Right lung (tissue), 5 donors: ENCODE data around the gene BANP. TPM values are rescaled to one million over a fixed set of nuclear protein-coding genes. Genes with fewer than 3 reads are reported as not detected.
"Not testable (repeated sequence)": the region's sequence is repeated elsewhere in the genome, so short reads cannot be mapped to it uniquely, and the experiment has no call there.

Experiments
- DNase-seq, 2 donors: peaks; one replicate each; pipeline ENCODE4 v3.0.0-alpha.2; 2013
- polyA plus RNA-seq, 5 donors: library from polyadenylated mRNA; unstranded; fragments of 120-200 nt; gene quantifications; one replicate each; pipeline versions ENCODE4 v1.2.1 to v1.2.3, GENCODE V29; 2013; ENCODE audit warnings: inconsistent platforms in 1 of 5, low replicate concordance in 1 of 5; ENCODE audit not compliant: insufficient read length in 5 of 5, insufficient read depth in 1 of 5

Gene BANP
- polyA plus RNA-seq, 5 donors, result 18.3 to 27.2 (median 26.3) TPM

DNA sequence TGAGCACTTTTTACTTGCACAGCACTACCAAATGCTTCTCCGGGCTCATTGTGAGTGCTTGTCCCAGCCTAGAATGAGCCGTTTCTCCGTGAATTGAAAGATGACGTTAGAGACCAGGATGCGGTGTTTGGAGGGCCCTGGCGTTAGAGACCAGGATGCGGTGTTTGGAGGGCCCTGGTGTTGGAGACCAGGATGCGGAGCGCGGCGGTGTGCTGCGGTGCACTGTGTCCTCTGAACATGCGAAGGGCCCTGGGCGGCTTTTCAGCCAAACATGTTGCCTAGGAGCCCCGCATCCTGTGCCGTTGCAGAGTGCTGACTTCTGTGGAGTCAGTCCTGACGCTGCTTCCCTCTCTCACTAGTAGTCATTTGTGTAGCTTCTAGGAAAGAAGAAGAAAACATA lies 42.7 kb downstream of the BANP start:
- no peak for DNase-seq

DNA sequence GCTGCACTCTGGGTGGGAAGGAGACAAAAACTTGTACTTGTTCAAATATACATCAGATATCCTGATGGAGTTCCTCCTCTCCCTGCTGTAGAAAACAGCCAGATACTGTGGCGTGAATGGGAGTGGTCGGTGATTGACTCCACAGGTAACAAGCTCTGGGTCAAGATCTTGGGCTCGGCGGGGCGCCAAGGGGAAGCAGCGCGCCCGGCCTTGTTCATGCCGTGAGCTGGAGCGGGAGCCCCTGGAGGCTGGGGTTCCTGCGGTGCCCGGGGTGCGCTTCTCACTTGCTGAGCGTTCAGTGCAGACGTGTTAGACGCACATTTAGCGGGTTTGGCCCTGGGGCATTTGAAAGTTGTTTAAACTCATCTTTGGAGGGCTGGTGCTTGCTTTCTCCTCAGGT lies 44.4 kb downstream of the BANP start:
- DNase-seq, result no peak

DNA sequence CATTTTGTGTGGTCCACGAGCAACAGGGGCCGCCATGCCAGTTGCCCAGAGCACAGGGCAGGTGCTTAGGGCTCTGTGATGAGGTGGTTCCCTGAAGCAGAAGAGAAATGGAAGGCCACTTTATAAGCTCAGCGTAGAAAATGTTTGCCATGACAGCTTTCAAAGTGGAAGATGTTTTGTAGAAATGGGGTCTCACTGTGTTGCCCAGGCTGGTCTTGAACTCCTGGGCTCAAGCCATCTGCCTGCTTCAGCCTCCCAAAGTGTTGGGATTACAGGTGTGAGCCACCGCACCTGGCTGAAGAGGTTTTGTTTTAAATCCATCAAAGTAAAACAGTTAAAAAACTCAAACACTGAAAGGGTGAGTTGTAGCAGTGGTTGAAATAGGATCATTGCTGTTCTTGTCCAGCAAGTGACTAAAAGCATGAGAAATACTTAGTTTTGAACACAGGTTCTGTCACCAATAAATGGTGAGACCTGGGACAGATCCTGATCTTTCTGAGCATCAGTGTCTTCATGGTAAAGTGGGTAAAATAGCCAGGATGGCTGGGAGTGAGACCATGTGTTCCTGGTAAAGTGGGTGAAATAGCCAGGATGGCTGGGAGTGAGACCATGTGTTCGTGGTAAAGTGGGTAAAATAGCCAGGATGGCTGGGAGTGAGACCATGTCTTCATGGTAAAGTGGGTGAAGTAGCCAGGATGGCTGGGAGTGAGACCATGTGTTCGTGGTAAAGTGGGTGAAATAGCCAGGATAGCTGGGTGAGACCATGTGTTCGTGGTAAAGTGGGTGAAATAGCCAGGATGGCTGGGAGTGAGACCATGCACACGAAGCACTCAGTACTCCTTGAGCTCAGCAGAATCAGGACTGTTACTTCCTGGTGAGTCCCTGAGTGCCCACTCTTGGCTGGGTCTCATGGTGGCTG lies 46.0 kb downstream of the BANP start:
- no peak for DNase-seq

DNA sequence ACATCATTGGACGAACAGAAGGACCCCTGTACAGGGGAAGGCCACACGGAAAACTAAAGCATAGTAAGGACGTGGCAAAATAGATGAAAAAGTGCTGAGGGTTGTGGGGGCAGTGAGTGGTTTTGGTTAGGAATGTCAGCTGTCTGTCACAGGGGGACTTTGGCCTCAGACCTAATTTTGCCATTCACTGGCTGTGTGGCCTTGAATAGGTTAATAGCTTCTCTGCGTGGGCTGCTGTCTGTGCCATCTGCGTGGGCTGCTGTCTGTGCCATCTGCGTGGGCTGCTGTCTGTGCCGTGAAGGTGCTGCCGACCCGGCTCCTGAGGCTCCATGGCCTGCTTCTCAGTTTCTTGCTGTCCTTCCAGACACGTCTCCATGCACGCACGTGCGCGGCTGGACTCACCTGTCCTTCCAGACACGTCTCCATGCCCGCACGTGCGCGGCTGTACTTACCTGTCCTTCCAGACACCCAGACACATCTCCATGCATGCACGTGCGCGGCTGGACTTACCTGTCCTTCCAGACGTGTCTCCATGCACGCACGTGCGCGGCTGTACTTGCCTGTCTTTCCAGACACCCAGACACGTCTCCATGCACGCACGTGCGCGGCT lies 47.1 kb downstream of the BANP start:
- DNase-seq, result not testable (repeated sequence)

DNA sequence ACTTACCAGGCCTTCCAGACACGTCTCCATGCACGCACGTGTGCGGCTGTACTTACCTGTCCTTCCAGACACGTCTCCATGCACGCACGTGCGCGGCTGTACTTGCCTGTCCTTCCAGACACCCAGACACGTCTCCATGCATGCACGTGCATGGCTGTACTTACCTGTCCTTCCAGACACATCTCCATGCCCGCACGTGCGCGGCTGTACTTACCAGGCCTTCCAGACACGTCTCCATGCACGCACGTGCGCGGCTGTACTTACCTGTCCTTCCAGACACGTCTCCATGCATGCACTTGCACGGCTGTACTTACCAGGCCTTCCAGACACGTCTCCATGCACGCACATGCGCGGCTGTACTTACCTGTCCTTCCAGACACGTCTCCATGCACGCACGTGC lies 47.8 kb downstream of the BANP start:
- DNase-seq, result not testable (repeated sequence)

DNA sequence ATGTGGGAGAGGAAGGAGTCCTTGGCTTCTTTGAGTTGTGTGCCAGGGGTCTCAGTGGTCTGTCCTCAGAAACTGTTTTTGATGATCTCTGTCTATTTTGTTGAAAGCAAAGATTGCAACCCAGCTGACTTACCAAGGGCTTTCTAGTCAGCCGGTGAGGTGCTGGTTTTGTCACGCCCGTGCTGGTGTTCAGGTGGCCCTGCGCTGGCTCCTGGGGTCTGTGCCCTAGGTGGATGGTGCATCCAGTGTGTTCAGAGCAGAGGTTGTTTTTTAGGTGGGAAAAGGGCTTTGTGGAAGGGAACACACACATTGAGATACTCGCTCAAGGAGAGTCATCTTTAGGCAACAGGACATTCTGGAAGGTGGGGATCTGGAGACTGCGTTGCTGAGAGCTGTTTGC lies 51.0 kb downstream of the BANP start:
- DNase-seq, result no peak

DNA sequence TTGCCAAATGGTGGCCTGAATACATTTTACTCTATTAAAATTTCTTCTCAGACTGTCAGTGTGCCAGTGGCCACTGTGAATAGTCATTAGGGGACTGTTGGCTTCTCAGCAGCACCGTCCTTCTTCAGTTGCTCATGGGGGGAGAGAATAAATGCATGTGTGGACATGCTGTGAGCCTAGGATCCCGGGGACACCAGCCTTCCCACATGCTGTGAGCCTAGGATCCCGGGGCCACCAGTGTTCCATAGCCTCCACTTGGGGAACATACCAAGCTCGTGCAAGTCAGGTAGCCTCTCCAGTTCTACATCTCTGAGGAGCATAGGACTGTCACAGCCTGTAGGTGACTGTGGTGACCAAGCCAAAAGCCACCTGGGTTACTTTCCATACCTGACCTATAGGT lies 51.5 kb downstream of the BANP start:
- no peak for DNase-seq

DNA sequence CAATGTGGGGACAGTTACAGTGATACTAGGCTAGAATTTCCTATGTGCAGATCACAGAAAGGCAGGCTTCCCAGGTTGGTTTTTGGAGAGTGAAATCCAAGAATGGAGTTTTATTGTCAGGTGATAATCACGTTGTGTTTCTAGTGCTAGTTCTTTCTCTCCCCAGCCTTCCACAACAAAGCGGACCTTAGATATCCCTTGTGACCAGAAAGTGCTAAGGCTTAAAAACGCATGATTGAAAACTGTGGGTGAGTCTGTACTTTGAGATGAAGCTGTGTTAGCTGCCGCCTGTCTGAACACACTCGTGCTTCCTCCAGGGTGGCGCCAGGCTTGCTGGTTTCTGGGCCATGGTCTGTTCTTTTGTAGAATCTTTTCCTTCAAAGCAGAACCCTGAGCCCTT lies 52.1 kb downstream of the BANP start:
- DNase-seq, result no peak

DNA sequence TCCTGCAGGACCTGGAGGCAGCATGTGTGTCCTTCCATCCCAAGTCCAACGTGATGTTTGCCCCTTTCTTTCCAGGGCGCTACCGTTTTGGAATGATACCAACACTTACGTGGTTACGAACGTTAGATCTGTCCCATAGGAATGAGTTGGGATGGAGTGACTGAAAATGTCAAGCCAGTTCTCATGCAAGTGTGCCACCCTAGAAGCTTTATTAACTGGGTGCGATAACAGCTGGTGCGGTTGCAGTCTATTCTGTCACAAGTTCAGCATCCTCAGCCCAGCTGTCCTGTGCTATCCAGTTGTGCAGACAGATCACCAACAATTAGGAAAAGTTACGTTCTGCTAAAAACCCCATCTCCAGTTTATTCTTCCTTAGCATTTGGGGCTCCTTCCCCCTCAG lies 52.5 kb downstream of the BANP start:
- DNase-seq, result no peak

DNA sequence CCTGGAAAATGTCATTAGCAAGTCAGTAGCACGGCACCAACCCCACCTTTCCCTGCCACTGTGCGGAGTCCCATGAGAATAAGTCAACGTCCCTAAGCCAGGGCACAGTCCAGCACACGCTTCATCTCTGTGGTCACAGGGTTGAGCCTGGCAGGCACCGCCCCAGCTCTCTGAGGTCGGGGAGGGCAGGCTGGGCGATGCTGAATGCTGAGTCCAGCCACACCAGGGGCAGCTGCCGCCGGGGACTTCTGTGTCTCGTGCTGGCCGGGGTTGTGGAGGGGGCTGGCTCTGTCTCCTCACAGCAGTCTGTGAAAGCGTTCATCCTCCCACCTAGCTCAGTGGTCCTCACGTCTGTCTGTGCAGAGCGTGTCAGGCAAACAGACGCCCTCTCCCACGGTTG lies 53.2 kb downstream of the BANP start:
- no peak for DNase-seq

DNA sequence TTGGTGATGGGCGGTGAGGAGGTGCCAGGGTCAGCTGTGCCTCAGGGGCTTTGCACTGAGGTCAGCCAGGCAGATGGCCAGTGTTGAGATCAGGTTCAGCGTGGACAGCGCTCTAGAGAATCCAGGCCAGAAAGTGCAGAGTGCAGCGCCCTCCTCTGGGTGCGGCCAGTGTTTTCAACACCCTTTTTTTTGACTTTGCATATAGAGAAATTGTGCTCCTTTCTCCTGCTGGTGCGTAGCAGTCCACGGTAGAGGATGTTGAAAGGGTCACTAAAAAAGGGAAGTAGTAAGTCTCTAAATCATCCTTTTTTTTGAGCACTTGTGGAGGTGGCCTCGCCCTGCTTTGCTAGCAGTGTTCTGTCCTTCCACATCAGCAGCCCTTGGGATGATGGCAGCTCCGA lies 53.9 kb downstream of the BANP start:
- DNase-seq, result no peak

DNA sequence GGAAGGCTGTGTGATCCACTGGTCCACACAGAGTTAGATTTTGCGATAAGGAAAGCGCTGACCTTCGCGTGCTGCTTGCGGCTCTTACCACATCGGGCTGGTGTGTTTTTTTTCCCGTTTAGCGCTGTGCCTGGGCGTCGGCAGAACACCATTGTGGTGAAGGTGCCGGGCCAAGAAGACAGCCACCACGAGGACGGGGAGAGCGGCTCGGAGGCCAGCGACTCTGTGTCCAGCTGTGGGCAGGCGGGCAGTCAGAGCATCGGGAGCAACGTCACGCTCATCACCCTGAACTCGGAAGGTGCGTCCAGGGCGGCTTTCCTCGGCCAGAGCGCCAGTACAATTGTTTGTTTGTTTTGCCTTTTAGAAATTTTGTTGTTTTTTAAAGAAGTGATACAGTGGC lies 54.7 kb downstream of the BANP start:
- no peak for DNase-seq

DNA sequence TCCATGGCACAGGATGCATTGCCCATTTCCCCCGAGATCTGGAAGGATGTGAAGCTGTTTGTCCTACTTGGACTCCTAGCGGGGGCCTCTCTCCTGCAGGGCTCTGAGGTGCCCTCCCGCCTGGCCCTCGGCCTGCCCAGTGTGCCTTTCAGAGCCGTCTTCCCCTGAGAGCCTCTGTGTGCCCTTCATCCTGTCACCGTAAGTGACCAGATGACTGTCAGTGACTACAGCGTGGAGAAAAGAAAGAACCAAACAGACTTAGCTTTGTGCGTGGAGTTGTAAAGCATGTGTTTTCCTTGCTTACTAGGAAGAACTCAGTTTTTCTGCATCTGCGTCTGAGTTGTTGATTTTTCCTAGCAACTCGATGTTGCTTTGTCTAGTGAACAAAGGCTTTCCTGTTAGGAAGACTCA lies 56.1 kb downstream of the BANP start:
- DNase-seq, result no peak

DNA sequence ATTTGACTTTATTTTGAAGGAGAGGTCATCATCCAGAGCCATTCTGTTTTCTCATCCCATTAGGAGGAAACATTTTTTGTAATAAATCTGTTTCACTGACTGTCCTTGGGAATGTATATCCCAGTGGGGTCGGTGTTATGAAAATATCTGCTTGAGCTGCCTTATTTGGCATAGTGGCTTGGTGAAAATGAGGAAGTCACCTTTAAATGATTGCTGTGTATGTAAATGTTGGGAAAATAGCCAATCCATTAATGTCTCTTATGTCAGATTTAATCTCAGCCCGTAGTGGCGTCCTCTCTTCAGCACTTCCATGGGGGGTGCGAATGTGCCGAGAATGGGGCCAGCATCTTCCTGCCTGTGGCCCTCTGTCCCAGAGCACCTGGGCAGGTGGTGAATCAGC lies 57.6 kb downstream of the BANP start:
- DNase-seq, result no peak

DNA sequence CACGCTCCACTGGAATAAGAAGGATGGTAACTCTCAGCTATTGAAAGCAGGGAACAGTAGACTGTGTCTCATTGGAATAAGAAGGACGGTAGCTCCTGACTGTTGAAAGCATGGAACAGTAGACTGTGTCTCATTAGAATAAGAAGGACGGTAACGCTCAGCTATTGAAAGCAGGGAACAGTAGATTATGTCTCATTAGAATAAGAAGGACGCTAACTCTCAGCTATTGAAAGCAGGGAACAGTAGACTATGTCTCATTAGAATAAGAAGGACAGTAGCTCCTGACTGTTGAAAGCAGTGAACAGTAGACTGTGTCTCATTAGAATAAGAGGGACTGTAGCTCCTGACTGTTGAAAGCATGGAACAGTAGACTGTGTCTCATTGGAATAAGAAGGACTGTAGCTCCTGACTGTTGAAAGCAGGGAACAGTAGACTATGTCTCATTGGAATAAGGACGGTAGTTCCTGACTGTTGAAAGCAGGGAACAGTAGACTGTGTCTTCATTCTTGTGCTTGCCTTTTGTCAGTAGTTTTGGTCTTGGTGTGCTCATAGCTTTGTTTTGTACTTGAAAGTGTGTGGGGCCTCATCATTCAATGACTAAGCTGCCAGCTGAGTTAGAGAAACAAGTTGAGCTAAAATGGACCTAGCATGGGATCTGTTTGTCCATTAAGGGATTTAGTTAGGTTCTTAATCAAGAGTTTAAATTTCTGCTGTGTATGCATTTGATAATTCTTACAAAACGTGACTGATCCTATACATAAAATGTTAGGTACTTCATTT lies 58.5 kb downstream of the BANP start:
- DNase-seq, result no peak

DNA sequence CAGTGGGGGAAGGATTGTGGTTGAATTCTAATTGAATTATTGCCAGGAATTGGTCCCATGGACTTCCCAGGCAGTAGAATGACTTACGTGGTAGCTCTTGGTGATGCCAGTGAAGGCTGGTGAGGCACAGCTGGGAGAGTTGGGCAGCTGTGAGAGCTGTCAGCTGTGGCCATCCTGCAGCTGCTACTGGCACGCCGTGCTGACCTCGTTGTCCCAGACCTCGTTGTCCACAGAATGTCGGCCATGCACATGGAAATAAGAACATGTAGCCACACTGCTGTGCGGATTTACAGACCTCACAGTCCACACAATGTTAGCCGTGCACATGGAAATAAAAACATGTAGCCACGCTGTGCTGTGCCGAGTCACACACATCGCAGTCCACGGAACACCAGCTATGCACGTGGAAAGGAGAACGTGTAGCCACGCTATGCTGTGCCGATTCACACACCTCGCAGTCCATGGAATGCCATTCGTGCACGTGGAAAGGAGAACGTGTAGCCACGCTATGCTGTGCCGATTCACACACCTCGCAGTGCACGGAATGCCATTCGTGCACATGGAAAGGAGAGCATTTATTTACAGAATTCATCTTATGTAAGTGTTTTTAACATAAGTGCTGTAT lies 59.2 kb downstream of the BANP start:
- no peak for DNase-seq

DNA sequence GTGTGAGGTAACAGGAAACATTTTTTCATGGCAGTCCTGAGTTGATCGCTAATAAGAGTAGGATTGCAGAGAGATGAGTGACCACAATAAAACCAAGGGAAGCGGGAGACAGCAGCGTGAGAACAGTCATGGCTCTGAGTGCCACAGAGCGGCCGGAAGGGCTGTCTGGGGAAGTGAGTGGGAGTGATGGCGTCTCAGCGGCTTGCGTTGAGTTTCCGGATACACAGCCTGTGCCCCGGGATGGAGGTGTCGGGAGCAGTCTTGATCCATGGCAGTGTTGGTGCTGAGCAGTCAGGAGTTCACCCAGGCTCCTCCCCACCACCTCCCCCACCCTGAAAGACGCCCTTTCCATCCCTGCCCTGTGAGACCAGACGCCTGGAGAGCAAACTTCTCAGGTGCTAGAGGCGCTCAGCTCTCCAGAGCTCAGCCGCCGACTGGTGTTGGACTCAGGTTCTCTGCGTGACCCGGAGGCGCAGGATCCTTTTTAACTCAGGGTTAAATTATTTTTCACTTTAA lies 59.8 kb downstream of the BANP start:
- DNase-seq, result no peak

DNA sequence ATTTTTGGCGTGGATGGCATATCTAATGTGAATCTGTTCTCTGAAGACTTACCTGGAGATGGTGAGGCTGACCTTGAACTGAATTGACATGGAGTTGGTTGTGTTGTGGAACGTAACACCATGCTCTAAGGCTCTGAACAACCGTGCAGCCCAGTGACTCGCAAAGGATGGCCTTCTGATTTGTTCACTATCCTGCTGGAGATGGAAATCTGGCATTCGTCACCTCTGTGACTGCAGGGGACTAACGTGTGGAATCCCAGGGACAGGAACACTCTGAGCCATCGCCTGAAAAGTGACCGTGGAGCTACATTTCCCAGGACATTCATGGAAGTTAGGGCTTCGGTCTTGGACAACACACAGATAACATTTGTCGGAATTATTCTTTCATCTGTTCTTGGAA lies 61.1 kb downstream of the BANP start:
- no peak for DNase-seq

DNA sequence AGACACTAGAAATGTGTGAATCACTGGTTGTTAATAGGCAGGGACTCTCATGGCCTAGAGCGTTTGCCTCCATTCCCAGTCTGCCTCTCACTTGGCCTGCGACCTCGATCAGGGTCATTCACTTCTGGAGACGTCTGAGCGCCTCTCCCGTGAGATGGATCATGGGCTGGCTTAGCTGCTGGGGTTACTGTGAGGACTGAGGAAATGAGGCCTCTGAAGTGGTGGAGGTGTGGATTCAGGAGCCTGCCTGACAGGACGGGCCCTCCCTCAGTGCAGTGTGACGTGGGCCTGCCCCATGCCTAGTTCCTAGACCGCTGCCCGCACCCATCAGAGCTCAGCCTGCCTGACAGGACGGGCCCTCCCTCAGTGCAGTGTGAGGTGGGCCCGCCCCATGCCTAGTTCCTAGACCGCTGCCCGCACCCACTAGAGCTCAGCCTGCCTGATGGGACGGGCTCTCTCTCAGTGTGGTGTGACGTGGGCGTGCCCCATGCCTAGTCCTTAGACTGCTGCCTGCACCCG lies 61.9 kb downstream of the BANP start:
- no peak for DNase-seq

DNA sequence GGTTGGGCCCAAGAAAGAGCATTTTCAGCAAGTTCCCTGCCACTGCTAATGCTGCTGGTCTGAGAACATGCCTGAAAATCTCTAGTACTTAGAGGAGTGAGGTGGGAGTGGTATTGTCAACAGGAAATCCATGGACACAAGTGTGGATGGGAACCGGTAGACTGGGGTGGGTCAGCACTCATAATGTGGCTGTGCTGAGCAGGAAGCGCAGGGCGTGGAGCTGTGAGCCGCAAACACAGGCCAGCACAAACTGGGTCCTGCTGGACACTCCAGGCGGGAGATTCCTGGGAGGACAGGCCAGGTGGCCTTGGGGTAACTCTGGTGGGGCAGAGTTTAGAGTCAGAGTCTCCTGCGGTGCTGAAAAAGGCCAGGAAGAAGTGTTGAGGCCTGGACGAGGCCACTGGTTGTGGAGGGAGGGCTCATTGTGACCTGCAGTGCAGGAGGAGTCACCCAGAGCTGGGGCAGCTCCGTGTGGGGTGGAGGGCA lies 62.6 kb downstream of the BANP start:
- no peak for DNase-seq

DNA sequence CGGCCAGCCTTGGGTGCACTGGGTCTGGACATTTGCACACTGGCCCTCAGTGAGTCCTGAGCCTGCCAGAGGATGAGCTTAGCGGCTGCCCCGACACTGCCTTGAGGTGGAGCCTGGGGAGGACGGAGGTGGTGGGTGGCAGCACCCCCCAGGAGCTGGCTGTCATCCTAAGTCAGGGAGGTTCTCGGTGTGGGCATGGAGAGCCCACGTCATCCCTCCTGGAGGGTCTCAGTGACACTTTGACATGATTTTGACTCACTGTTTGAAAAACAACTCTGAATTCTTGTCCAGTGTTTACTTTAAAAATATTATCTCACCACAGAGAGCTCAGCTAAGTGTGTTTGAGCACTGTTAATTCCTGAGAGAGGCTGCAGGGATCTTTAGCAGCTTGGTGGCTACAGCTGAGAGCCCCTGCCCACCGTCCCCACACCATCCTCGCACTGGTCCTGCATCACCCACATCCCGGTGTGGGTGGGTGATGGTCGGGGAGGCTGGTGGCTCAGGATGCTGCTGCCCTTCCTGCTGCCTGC lies 63.1 kb downstream of the BANP start:
- no peak for DNase-seq
